PC-9 (cell line): ENCODE data around the gene KCNC1. TPM values are rescaled to one million over a fixed set of nuclear protein-coding genes. Genes with fewer than 3 reads are reported as not detected.

Source experiments
- BruUV-seq: library from RNA; stranded (reverse); fragments of 400-500 nt; replicated peaks from 2 replicates; lab custom pipeline; 2021; lab: Mats Ljungman, UMichigan
- CTCF ChIA-PET: fragments of 300-600 bp; sonication (Branson Sonifier 250); formaldehyde crosslinking; loops from one replicate; lab custom pipeline; 2022; ENCODE audit warnings: antibody characterized with exemption; lab: Charles Lee
- POLR2A ChIA-PET: fragments of 300-600 bp; sonication (Branson Sonifier 250); formaldehyde crosslinking; loops from one replicate; lab custom pipeline; 2022; ENCODE audit warnings: antibody characterized with exemption; ENCODE audit not compliant: unreplicated experiment; lab: Charles Lee
- DNase-seq, 2 experiments: peaks; one replicate each; pipeline versions ENCODE4 v3.0.0 to v3.0.0-alpha.2; 2015 to 2022; ENCODE audit warnings: mixed read lengths in 1 of 2
- H2AFZ ChIP-seq: fragments of 200-600 bp; sonication (generic); 2 replicates; pipeline ENCODE4 v1.8.1; 2017; ENCODE audit warnings: antibody characterized with exemption
- H3F3A ChIP-seq: fragments of 200-600 bp; sonication (generic); 2 replicates; pipeline ENCODE4 v1.8.1; 2017; ENCODE audit warnings: antibody characterized with exemption, mild to moderate bottlenecking, low read depth; ENCODE audit not compliant: insufficient read depth
- H3K27ac ChIP-seq: fragments of 200-600 bp; sonication (generic); 2 replicates; pipeline ENCODE4 v1.6.1; 2016; ENCODE audit warnings: mixed run types
- H3K27me3 ChIP-seq: fragments of 200-600 bp; sonication (generic); 2 replicates; pipeline ENCODE4 v1.6.1; 2016; ENCODE audit warnings: low read depth, mixed run types; ENCODE audit not compliant: insufficient read depth
- H3K36me3 ChIP-seq: fragments of 200-600 bp; sonication (generic); 2 replicates; pipeline ENCODE4 v1.6.1; 2016; ENCODE audit warnings: low read depth, mixed run types
- H3K4me1 ChIP-seq: fragments of 200-600 bp; sonication (generic); replicated peaks from 2 replicates; pipeline ENCODE4 v1.6.1; 2016; ENCODE audit warnings: mixed run types; ENCODE audit not compliant: insufficient read depth
- H3K4me2 ChIP-seq: fragments of 200-600 bp; sonication (generic); 2 replicates; pipeline ENCODE4 v1.6.1; 2017; ENCODE audit warnings: mixed run types
- H3K4me3 ChIP-seq: fragments of 200-600 bp; sonication (generic); 2 replicates; pipeline ENCODE4 v1.6.1; 2016; ENCODE audit warnings: mixed run types
- H3K79me2 ChIP-seq: fragments of 200-600 bp; sonication (generic); 2 replicates; pipeline ENCODE4 v1.6.1; 2017; ENCODE audit warnings: low read depth, mixed run types
- H3K9me2 ChIP-seq: fragments of 200-600 bp; sonication (generic); 2 replicates; pipeline ENCODE4 v1.8.1; 2017; ENCODE audit warnings: mild to moderate bottlenecking; ENCODE audit not compliant: insufficient read depth
- H3K9me3 ChIP-seq: fragments of 200-600 bp; sonication (generic); 2 replicates; pipeline ENCODE4 v1.8.1; 2016; ENCODE audit warnings: low read depth; ENCODE audit not compliant: insufficient read depth
- H4K20me1 ChIP-seq: fragments of 200-600 bp; sonication (generic); 2 replicates; pipeline ENCODE4 v1.8.1; 2017; ENCODE audit not compliant: insufficient read depth
- CTCF ChIP-seq: fragments of 200-600 bp; sonication (generic); conservative IDR thresholded peaks from 2 replicates; pipeline ENCODE4 v1.6.1; 2017; ENCODE audit warnings: mixed run types, antibody characterized with exemption, mild to moderate bottlenecking, moderate library complexity
- EZH2 ChIP-seq: fragments of 200-600 bp; sonication (generic); IDR thresholded peaks from 2 replicates; pipeline ENCODE4 v1.8.0; 2017; ENCODE audit warnings: antibody characterized with exemption, low read depth
- intact Hi-C: fragments of 100-400 bp; cut with micrococcal nuclease; formaldehyde crosslinking; loops from one replicate; pipeline ENCODE4 v1.10.0; 2022; ENCODE audit not compliant: unreplicated experiment
- total RNA-seq: library from RNA; stranded (reverse); gene quantifications from 2 replicates; pipeline ENCODE4 v1.2.3, GENCODE V29; 2021

KCNC1 gene
- total RNA-seq, 1 experiment from 2014 or later, result not detected

GRCh38 chr11:17770917-17771316, 36.3 kb downstream of the KCNC1 start:
- Histone ChIP-seq H3K9me2 (no peaks in the 10 kb centered on the region), H3K27me3 (peaks cover 25% of the 10 kb centered on the region; the same call in 1 of the 2 replicates), H3K9me3 (no peaks in the 10 kb centered on the region), H3K4me2 (no peak overlapping the region), H3K4me3 (no peak overlapping the region), H3K4me1 (no peaks in the 10 kb centered on the region), H3K36me3 (no peaks in the 10 kb centered on the region), H3K79me2 (no peaks in the 10 kb centered on the region), H3F3A (no peaks in the 10 kb centered on the region), H2AFZ (no peak overlapping the region), H4K20me1 (no peaks in the 10 kb centered on the region), H3K27ac (no peak overlapping the region)
- ChIA-PET CTCF (no interaction called here), POLR2A (no interaction called here)
- BruUV-seq, result no TSS peak
- DNase-seq, result no peak
- TF ChIP-seq CTCF (no peak), EZH2 (no peak)
- intact Hi-C loops, result no loop called here

GRCh38 chr11:17771415-17771814, 36.8 kb downstream of the KCNC1 start:
- POLR2A ChIA-PET, result no interaction called here
- H2AFZ ChIP-seq, result no peak overlapping the region
- no peak for TF ChIP-seq EZH2
- TF ChIP-seq CTCF, result no peak
- BruUV-seq, result no TSS peak
- no peaks in the 10 kb centered on the region for H3K79me2 ChIP-seq
- H3K4me2 ChIP-seq, result no peak overlapping the region
- H3K9me3 ChIP-seq, result no peaks in the 10 kb centered on the region
- H4K20me1 ChIP-seq, result no peaks in the 10 kb centered on the region
- H3K36me3 ChIP-seq, result no peaks in the 10 kb centered on the region
- no peak overlapping the region for H3K4me3 ChIP-seq
- H3K9me2 ChIP-seq, result no peaks in the 10 kb centered on the region
- CTCF ChIA-PET, result no interaction called here
- no peaks in the 10 kb centered on the region for H3F3A ChIP-seq
- H3K27ac ChIP-seq, result no peak overlapping the region
- peaks cover 25% of the 10 kb centered on the region; the same call in 1 of the 2 replicates for H3K27me3 ChIP-seq
- intact Hi-C loops, result no loop called here
- no peak for DNase-seq
- H3K4me1 ChIP-seq, result no peaks in the 10 kb centered on the region

GRCh38 chr11:17771841-17772401, 37.3 kb downstream of the KCNC1 start:
- no peaks in the 10 kb centered on the region for H3K36me3 ChIP-seq
- no peak overlapping the region for H3K27ac ChIP-seq
- H3K4me1 ChIP-seq, result no peaks in the 10 kb centered on the region
- TF ChIP-seq CTCF (no peak), EZH2 (no peak)
- H4K20me1 ChIP-seq, result no peaks in the 10 kb centered on the region
- CTCF ChIA-PET, result no interaction called here
- H3K4me2 ChIP-seq, result no peak overlapping the region
- peaks cover 25% of the 10 kb centered on the region; the same call in 1 of the 2 replicates for H3K27me3 ChIP-seq
- H3F3A ChIP-seq, result no peaks in the 10 kb centered on the region
- no peaks in the 10 kb centered on the region for H3K79me2 ChIP-seq
- POLR2A ChIA-PET, result no interaction called here
- no peaks in the 10 kb centered on the region for H3K9me3 ChIP-seq
- no TSS peak for BruUV-seq
- H2AFZ ChIP-seq, result no peak overlapping the region
- H3K9me2 ChIP-seq, result no peaks in the 10 kb centered on the region
- no peak for DNase-seq
- intact Hi-C loops, result no loop called here
- H3K4me3 ChIP-seq, result no peak overlapping the region
